Midbrain (tissue), 1 donor: ENCODE measurements around the gene COL25A1.
A peak's percentile ranks its signal among the peaks of the same experiment; 100 is the strongest.

Source experiments
- DNase-seq: peaks from one replicate; lab custom pipeline; 2025; lab: John Stamatoyannopoulos, UW

Gene COL25A1

GRCh38 chr4:108811486-108811885 is 491.0 kb downstream of the COL25A1 start:
- DNase-seq, result no peak

GRCh38 chr4:108810087-108810486 is 492.4 kb downstream of the COL25A1 start:
- DNase-seq, result no peak

GRCh38 chr4:108804648-108805273 is 497.7 kb downstream of the COL25A1 start:
- no peak for DNase-seq

GRCh38 chr4:108799306-108799705 is 503.2 kb downstream of the COL25A1 start:
- no peak for DNase-seq

- DNase-seq, result no peak
Measured at GRCh38 chr4:108796173-108796572, 506.3 kb downstream of the COL25A1 start.

- no peak for DNase-seq
Measured at GRCh38 chr4:108795733-108796132, 506.7 kb downstream of the COL25A1 start.

GRCh38 chr4:108794136-108794535 is 508.3 kb downstream of the COL25A1 start:
- DNase-seq, result peak; percentile 58

GRCh38 chr4:108793415-108793814 is 509.0 kb downstream of the COL25A1 start:
- DNase-seq, result no peak

GRCh38 chr4:108788731-108789130 is 513.7 kb downstream of the COL25A1 start:
- DNase-seq, result no peak

GRCh38 chr4:108787724-108788123 is 514.7 kb downstream of the COL25A1 start:
- no peak for DNase-seq

GRCh38 chr4:108787106-108787505 is 515.4 kb downstream of the COL25A1 start:
- no peak for DNase-seq

GRCh38 chr4:108786351-108786750 is 516.1 kb downstream of the COL25A1 start:
- DNase-seq, result no peak

GRCh38 chr4:108783665-108784463 is 518.6 kb downstream of the COL25A1 start:
- DNase-seq, result no peak

- DNase-seq, result no peak
Measured at GRCh38 chr4:108779958-108780357, 522.5 kb downstream of the COL25A1 start.

GRCh38 chr4:108777388-108777787 is 525.1 kb downstream of the COL25A1 start:
- DNase-seq, result no peak

- DNase-seq, result no peak
Measured at GRCh38 chr4:108775921-108776320, 526.5 kb downstream of the COL25A1 start.

GRCh38 chr4:108774809-108775530 is 527.5 kb downstream of the COL25A1 start:
- peak; percentile 55 for DNase-seq

- DNase-seq, result no peak
Measured at GRCh38 chr4:108772402-108772801, 530.1 kb downstream of the COL25A1 start.

GRCh38 chr4:108766058-108766457 is 536.4 kb downstream of the COL25A1 start:
- no peak for DNase-seq

GRCh38 chr4:108763986-108764385 is 538.5 kb downstream of the COL25A1 start:
- DNase-seq, result no peak

- peak; percentile 40 for DNase-seq
Measured at GRCh38 chr4:108763226-108763593, 539.2 kb downstream of the COL25A1 start.

GRCh38 chr4:108762559-108763225 is 539.8 kb downstream of the COL25A1 start, which contains the start of gene ETNPPL:
Gene ETNPPL, minus strand, starts transcription at chr4:108763053. Its CDS starts 155 bp downstream, at chr4:108762898.
- peak; percentile 40 for DNase-seq
